KMS-11 (cell line): ENCODE data around the gene GJA1.
"Not testable (repeated sequence)": the region's sequence is repeated elsewhere in the genome, so short reads cannot be mapped to it uniquely, and the experiment has no call there.

ENCODE experiments used
- H2AFZ ChIP-seq: fragments of 200-600 bp; sonication (generic); 2 replicates; pipeline ENCODE4 v1.6.1; 2016; ENCODE audit warnings: antibody characterized with exemption, mixed run types, low read depth
- H3K27ac ChIP-seq: fragments of 200-600 bp; sonication (generic); 2 replicates; pipeline ENCODE4 v1.6.1; 2016; ENCODE audit warnings: mild to moderate bottlenecking, mixed run types
- H3K27me3 ChIP-seq: fragments of 200-600 bp; sonication (generic); 2 replicates; pipeline ENCODE4 v1.6.1; 2017; ENCODE audit warnings: mild to moderate bottlenecking, low read depth, mixed run types, moderate library complexity; ENCODE audit not compliant: insufficient read depth
- H3K36me3 ChIP-seq: fragments of 200-600 bp; sonication (generic); 2 replicates; pipeline ENCODE4 v1.6.1; 2017; ENCODE audit warnings: mild to moderate bottlenecking, mixed run types; ENCODE audit not compliant: insufficient read depth
- H3K4me1 ChIP-seq: fragments of 200-600 bp; sonication (generic); 2 replicates; pipeline ENCODE4 v1.6.1; 2016; ENCODE audit warnings: mild to moderate bottlenecking, low read depth, mixed run types; ENCODE audit not compliant: poor library complexity, severe bottlenecking
- H3K4me2 ChIP-seq: fragments of 200-600 bp; sonication (generic); 2 replicates; pipeline ENCODE4 v1.7.0; 2016; ENCODE audit warnings: mild to moderate bottlenecking, mixed run types
- H3K4me3 ChIP-seq: fragments of 200-600 bp; sonication (generic); IDR thresholded peaks from 2 replicates; pipeline ENCODE4 v1.6.1; 2017; ENCODE audit warnings: low read depth, low read length, mixed read lengths; ENCODE audit not compliant: insufficient read depth
- H3K79me2 ChIP-seq: fragments of 200-600 bp; sonication (generic); 2 replicates; pipeline ENCODE4 v1.6.1; 2016; ENCODE audit warnings: low read depth, mixed run types; ENCODE audit not compliant: insufficient read depth
- H3K9ac ChIP-seq: fragments of 200-600 bp; sonication (generic); 2 replicates; pipeline ENCODE4 v1.6.1; 2016; ENCODE audit warnings: mild to moderate bottlenecking, mixed run types
- H4K20me1 ChIP-seq: fragments of 200-600 bp; sonication (generic); 2 replicates; pipeline ENCODE4 v1.6.1; 2016; ENCODE audit warnings: mild to moderate bottlenecking, mixed run types; ENCODE audit not compliant: insufficient read depth
- TF ChIP-seq, protein P1 (sequence below): fragments of 200-600 bp; sonication (generic); conservative IDR thresholded peaks from 2 replicates; pipeline ENCODE4 v1.6.1; 2017; ENCODE audit warnings: low read depth, mild to moderate bottlenecking, antibody characterized with exemption, low read length, moderate library complexity, mixed read lengths

The GJA1 gene

DNA sequence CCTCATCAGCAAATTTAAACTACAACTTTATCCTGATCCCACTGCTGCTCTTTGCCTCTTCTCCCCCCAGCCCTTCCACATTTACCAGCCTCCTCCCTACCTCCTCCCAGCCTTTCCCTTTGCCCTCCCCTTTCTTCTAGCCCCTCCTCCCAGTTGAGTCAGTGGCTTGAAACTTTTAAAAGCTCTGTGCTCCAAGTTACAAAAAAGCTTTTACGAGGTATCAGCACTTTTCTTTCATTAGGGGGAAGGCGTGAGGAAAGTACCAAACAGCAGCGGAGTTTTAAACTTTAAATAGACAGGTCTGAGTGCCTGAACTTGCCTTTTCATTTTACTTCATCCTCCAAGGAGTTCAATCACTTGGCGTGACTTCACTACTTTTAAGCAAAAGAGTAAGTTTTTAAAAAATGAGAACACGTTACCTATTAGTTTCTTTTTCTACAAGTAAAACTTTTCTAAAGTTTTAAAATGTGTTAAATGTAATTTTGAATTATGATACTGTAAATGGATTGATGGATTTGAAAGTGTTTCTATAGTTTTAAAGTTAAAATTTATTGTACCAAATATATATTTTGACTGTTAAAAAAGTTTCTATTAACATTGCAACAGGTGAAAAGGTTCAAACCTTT, at the start of gene GJA1:
GJA1 (plus strand) TSS at position 203 of the 626 bp plus-strand sequence. CDS start 11,202 bp downstream, outside the sequence.
- Histone ChIP-seq H4K20me1 (peaks cover 5% of the 10 kb centered on the region; the same call in 1 of the 2 replicates), H3K27me3 (no peaks in the 10 kb centered on the region), H3K79me2 (peaks cover 49% of the 10 kb centered on the region), H3K36me3 (no peaks in the 10 kb centered on the region), H3K9ac (peak within 1 kb of the TSS; percentile 90), H2AFZ (peak within 1 kb of the TSS; percentile 57), H3K4me2 (peak within 1 kb of the TSS; percentile 37; the same call in 1 of the 2 replicates), H3K4me3 (no peak within 1 kb of the TSS), H3K4me1 (peaks cover 39% of the 10 kb centered on the region), H3K27ac (peak within 1 kb of the TSS; percentile 84)
- TF ChIP-seq, protein P1, sequence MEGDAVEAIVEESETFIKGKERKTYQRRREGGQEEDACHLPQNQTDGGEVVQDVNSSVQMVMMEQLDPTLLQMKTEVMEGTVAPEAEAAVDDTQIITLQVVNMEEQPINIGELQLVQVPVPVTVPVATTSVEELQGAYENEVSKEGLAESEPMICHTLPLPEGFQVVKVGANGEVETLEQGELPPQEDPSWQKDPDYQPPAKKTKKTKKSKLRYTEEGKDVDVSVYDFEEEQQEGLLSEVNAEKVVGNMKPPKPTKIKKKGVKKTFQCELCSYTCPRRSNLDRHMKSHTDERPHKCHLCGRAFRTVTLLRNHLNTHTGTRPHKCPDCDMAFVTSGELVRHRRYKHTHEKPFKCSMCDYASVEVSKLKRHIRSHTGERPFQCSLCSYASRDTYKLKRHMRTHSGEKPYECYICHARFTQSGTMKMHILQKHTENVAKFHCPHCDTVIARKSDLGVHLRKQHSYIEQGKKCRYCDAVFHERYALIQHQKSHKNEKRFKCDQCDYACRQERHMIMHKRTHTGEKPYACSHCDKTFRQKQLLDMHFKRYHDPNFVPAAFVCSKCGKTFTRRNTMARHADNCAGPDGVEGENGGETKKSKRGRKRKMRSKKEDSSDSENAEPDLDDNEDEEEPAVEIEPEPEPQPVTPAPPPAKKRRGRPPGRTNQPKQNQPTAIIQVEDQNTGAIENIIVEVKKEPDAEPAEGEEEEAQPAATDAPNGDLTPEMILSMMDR, result no peak

DNA sequence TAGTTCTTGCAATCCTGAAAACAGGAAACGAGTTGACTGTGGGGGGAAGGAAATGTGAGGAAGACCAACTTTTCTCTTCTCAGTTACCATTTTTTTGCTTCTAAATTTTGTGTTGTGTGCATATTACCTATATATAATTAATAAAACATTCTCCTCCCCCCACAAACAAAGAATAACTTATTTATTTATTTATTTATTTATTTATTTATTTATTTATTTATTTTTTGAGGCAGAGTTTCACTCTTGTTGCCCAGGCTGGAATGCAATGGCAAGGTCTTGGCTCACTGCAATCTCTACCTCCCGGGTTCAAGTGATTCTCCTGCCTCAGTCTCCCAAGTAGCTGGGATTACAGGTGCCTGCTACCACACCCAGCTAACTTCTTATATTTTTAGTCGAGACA, 48.9 kb upstream of the GJA1 start:
- not testable (repeated sequence) for H3K27ac ChIP-seq, H3K79me2 ChIP-seq, H2AFZ ChIP-seq, H3K9ac ChIP-seq, H3K4me1 ChIP-seq, H3K4me3 ChIP-seq, H4K20me1 ChIP-seq, H3K27me3 ChIP-seq, H3K36me3 ChIP-seq, H3K4me2 ChIP-seq

DNA sequence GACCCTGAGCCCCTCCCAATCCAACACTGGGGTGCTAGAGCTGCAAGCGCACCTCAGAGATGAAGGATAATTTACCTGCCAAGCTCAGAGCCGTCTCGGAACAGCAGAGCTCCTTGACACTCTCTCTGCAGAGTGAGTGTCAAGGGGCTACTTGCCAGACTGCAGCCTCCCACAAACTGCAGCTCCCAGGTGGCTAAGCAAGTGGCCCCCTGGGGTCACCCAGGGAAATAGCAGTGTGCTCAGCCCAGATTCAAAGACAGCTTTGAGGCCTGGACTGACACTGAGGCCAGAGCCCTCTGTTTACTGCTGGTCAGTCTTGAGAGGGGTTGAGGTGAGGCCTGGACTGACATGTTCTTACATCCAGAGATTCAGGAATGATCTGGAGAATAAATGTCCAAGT, 46.0 kb upstream of the GJA1 start:
- no peak overlapping the region for H2AFZ ChIP-seq

DNA sequence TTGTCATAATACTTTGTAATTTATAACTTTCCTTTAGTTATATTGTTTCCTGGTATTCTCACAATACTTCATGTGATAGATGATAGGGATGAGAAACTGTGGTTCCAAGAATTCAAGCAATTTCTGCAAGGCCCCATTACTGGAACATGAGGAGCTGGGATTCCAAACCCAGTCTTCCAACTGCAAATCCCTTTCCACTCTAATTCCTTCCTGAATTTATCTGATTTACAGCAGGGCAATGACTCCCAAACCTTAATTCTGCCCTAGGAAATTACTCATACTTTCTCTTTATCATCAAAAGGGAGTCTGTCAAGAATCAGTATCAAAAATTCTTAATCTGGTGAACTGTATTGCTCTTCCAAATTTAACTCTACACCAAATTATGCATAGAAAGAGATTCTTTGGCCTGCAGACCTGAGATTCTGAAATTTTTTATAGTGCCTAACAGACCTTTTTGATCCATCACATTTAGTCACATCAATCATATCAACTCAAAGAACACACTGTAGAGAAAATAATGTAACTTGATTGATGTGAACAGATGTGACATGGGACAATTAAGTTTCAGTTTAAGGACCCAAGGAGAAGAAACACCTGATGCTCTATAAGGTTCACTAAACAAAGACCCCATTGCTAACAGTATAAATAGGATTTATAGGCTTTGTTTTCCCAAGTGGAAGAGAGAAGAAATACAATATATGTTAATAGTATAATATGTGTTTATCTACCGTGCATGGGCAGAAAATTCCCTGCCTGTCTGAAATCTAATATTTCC, 41.5 kb upstream of the GJA1 start:
- Histone ChIP-seq H3K9ac (no peak overlapping the region), H3K4me2 (no peak overlapping the region), H3K79me2 (no peaks in the 10 kb centered on the region), H4K20me1 (no peaks in the 10 kb centered on the region), H3K36me3 (no peaks in the 10 kb centered on the region), H3K4me1 (no peaks in the 10 kb centered on the region), H3K27me3 (no peaks in the 10 kb centered on the region), H2AFZ (no peak overlapping the region), H3K4me3 (no peak overlapping the region), H3K27ac (no peak overlapping the region)
- TF ChIP-seq, protein P1, result no peak

More for the DNA sequence above, 46.0 kb upstream of the GJA1 start:
- H4K20me1 ChIP-seq, result no peaks in the 10 kb centered on the region
- TF ChIP-seq, protein P1, result no peak
- H3K36me3 ChIP-seq, result no peaks in the 10 kb centered on the region
- no peaks in the 10 kb centered on the region for H3K79me2 ChIP-seq
- H3K27ac ChIP-seq, result no peak overlapping the region
- H3K4me2 ChIP-seq, result no peak overlapping the region
- no peaks in the 10 kb centered on the region for H3K4me1 ChIP-seq
- no peak overlapping the region for H3K9ac ChIP-seq
- no peak overlapping the region for H3K4me3 ChIP-seq
- H3K27me3 ChIP-seq, result no peaks in the 10 kb centered on the region

DNA sequence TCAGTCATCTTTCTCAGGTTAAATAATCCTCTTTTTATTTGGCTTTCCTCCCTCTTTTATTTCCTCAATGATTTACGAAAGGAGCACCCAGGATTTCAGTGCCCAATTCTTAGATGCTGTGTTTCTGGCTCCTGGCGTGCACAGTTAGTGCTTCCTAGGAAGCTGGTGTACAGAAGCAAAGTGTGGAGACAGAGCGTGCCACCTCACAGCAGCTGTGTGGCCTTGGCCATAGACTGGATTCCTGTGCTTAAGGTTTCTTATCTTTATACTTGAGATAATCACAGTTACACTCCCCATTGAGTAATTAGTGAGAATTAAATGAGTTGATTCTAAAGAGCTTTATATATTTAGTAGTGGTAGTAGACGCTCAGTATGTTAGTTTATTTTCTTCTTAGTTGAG, 39.7 kb upstream of the GJA1 start:
- Histone ChIP-seq H4K20me1 (no peaks in the 10 kb centered on the region), H3K4me1 (no peaks in the 10 kb centered on the region), H3K4me3 (no peak overlapping the region), H2AFZ (no peak overlapping the region), H3K4me2 (no peak overlapping the region), H3K9ac (no peak overlapping the region), H3K27ac (no peak overlapping the region), H3K79me2 (no peaks in the 10 kb centered on the region), H3K36me3 (no peaks in the 10 kb centered on the region), H3K27me3 (no peaks in the 10 kb centered on the region)
- TF ChIP-seq, protein P1, result no peak

DNA sequence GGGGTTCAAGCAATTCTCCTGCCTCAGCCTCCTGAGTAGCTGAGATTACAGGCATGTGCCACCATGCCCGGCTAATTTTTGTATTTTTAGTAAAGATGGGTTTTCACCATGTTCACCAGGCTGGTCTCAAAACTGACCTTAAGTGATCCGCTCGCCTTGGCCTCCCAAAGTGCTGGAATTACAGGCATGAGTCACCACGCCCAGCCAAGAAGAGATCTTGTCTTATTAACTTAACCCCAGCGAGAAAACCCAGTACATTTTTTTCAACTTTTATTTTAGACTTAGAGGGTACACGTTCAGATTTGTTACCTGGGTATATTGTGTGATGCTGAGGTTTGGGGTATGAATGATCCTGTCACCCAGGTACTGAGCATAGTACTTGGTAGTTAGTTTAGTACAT, 38.3 kb upstream of the GJA1 start:
- H3K27ac ChIP-seq, H3K79me2 ChIP-seq, H3K4me1 ChIP-seq, H2AFZ ChIP-seq, H3K4me2 ChIP-seq, H4K20me1 ChIP-seq, H3K9ac ChIP-seq, H3K27me3 ChIP-seq, H3K36me3 ChIP-seq, H3K4me3 ChIP-seq: not testable (repeated sequence)
